HAP-1 (cell line): ENCODE results near the gene FAM110D.

Experiments
- DNase-seq, 2 experiments: peaks; one replicate each; pipeline ENCODE4 v3.0.0-alpha.2; 2016 to 2020; ENCODE audit warnings: low spot score in 2 of 2
- H3K27me3 ChIP-seq: fragments of 250-450 bp; sonication (Bioruptor Pico); 2 replicates; pipeline ENCODE4 v1.5.1; 2020; ENCODE audit warnings: low read depth, mild to moderate bottlenecking, moderate library complexity
- H3K36me3 ChIP-seq: fragments of 250-450 bp; sonication (Bioruptor Pico); replicated peaks from 2 replicates; pipeline ENCODE4 v1.5.1; 2020; ENCODE audit warnings: mild to moderate bottlenecking
- H3K4me1 ChIP-seq: fragments of 250-450 bp; sonication (Bioruptor Pico); 2 replicates; pipeline ENCODE4 v1.5.1; 2020; ENCODE audit warnings: mild to moderate bottlenecking
- H3K4me3 ChIP-seq: fragments of 250-450 bp; sonication (Bioruptor Pico); 2 replicates; pipeline ENCODE4 v1.5.1; 2020; ENCODE audit warnings: mild to moderate bottlenecking, moderate library complexity
- H3K9me3 ChIP-seq: fragments of 250-450 bp; sonication (Bioruptor Pico); 2 replicates; pipeline ENCODE4 v1.5.1; 2020; ENCODE audit warnings: mild to moderate bottlenecking, moderate library complexity
- in situ Hi-C: fragments of 300-500 bp; cut with MboI; formaldehyde crosslinking; loops from 3 replicates; pipeline ENCODE4 v1.14.3; 2020; ENCODE audit warnings: low sequenced_read_pairs, inconsistent platforms, mixed read lengths

Gene FAM110D

GRCh38 chr1:26124418-26125331, 34.2 kb upstream of the FAM110D start:
- Histone ChIP-seq H3K27me3 (no peaks in the 10 kb centered on the region), H3K4me1 (peaks cover 11% of the 10 kb centered on the region), H3K4me3 (no peak overlapping the region), H3K9me3 (no peaks in the 10 kb centered on the region), H3K36me3 (peaks cover 8% of the 10 kb centered on the region; the same call in 1 of the 2 replicates)
- DNase-seq, result no peak
- in situ Hi-C loops, result no loop called here

- in situ Hi-C loops, result no loop called here
- H3K4me1 ChIP-seq, result peaks cover 11% of the 10 kb centered on the region
- no peak for DNase-seq
These were observed 33.5 kb upstream of the FAM110D start for GRCh38 chr1:26125382-26125781.

GRCh38 chr1:26125946-26126320, 32.9 kb upstream of the FAM110D start:
- no peak overlapping the region for H3K4me3 ChIP-seq
- in situ Hi-C loops, result no loop called here

More at GRCh38 chr1:26125382-26125781, 33.5 kb upstream of the FAM110D start:
- Histone ChIP-seq H3K9me3 (no peaks in the 10 kb centered on the region), H3K27me3 (no peaks in the 10 kb centered on the region), H3K4me3 (no peak overlapping the region), H3K36me3 (0 out of 2 replicates have a peak, but pooled peaks cover 3% of the 10 kb centered on the region)

GRCh38 chr1:26126321-26127084, 32.4 kb upstream of the FAM110D start:
- Histone ChIP-seq H3K9me3 (no peaks in the 10 kb centered on the region), H3K36me3 (0 out of 2 replicates have a peak, but pooled peaks cover 3% of the 10 kb centered on the region), H3K4me1 (peaks cover 11% of the 10 kb centered on the region), H3K4me3 (no peak overlapping the region), H3K27me3 (no peaks in the 10 kb centered on the region)
- peak; percentile 26 to 51 for DNase-seq
- in situ Hi-C loops, result no loop called here

More at GRCh38 chr1:26125946-26126320, 32.9 kb upstream of the FAM110D start:
- H3K9me3 ChIP-seq, result no peaks in the 10 kb centered on the region
- DNase-seq, result no peak
- H3K27me3 ChIP-seq, result no peaks in the 10 kb centered on the region
- H3K36me3 ChIP-seq, result 0 out of 2 replicates have a peak, but pooled peaks cover 3% of the 10 kb centered on the region
- peaks cover 11% of the 10 kb centered on the region for H3K4me1 ChIP-seq

- no peaks in the 10 kb centered on the region for H3K9me3 ChIP-seq
- DNase-seq, result no peak
- in situ Hi-C loops, result no loop called here
- no peaks in the 10 kb centered on the region for H3K27me3 ChIP-seq
- H3K4me3 ChIP-seq, result no peak overlapping the region
- H3K4me1 ChIP-seq, result peaks cover 9% of the 10 kb centered on the region
- H3K36me3 ChIP-seq, result 0 out of 2 replicates have a peak, but pooled peaks cover 3% of the 10 kb centered on the region
These were observed 31.4 kb upstream of the FAM110D start for GRCh38 chr1:26127235-26128163.

- Histone ChIP-seq H3K4me3 (no peak overlapping the region), H3K36me3 (0 out of 2 replicates have a peak, but pooled peaks cover 3% of the 10 kb centered on the region), H3K27me3 (no peaks in the 10 kb centered on the region), H3K9me3 (no peaks in the 10 kb centered on the region), H3K4me1 (peaks cover 9% of the 10 kb centered on the region)
- no peak for DNase-seq
- in situ Hi-C loops, result no loop called here
These were observed 29.1 kb upstream of the FAM110D start for GRCh38 chr1:26129778-26130177.

- no peaks in the 10 kb centered on the region for H3K27me3 ChIP-seq
- peaks cover 9% of the 10 kb centered on the region for H3K4me1 ChIP-seq
- H3K9me3 ChIP-seq, result no peaks in the 10 kb centered on the region
- in situ Hi-C loops, result no loop called here
- no peak for DNase-seq
- H3K4me3 ChIP-seq, result no peak overlapping the region
- H3K36me3 ChIP-seq, result no peaks in the 10 kb centered on the region
These were observed 28.2 kb upstream of the FAM110D start for GRCh38 chr1:26130695-26131094.

- Histone ChIP-seq H3K4me1 (no peaks in the 10 kb centered on the region), H3K27me3 (no peaks in the 10 kb centered on the region), H3K36me3 (no peaks in the 10 kb centered on the region), H3K9me3 (no peaks in the 10 kb centered on the region), H3K4me3 (no peak overlapping the region)
- DNase-seq, result peak in 1 of 2 experiments; percentile 32
- in situ Hi-C loops, result no loop called here
These were observed 26.6 kb upstream of the FAM110D start for GRCh38 chr1:26132128-26132833.

GRCh38 chr1:26132834-26133167, 26.1 kb upstream of the FAM110D start:
- Histone ChIP-seq H3K9me3 (no peaks in the 10 kb centered on the region), H3K27me3 (no peaks in the 10 kb centered on the region), H3K36me3 (no peaks in the 10 kb centered on the region), H3K4me3 (no peak overlapping the region), H3K4me1 (no peaks in the 10 kb centered on the region)
- no peak for DNase-seq
- in situ Hi-C loops, result no loop called here

GRCh38 chr1:26134466-26134865, 24.4 kb upstream of the FAM110D start:
- in situ Hi-C loops, result no loop called here

GRCh38 chr1:26138974-26139558, 19.8 kb upstream of the FAM110D start:
- Histone ChIP-seq H3K27me3 (no peaks in the 10 kb centered on the region), H3K4me3 (no peak overlapping the region), H3K9me3 (no peaks in the 10 kb centered on the region), H3K36me3 (no peaks in the 10 kb centered on the region), H3K4me1 (no peaks in the 10 kb centered on the region)
- in situ Hi-C loops, result no loop called here
- DNase-seq, result no peak

More at GRCh38 chr1:26134466-26134865, 24.4 kb upstream of the FAM110D start:
- H3K27me3 ChIP-seq, result no peaks in the 10 kb centered on the region
- H3K4me1 ChIP-seq, result no peaks in the 10 kb centered on the region
- no peaks in the 10 kb centered on the region for H3K9me3 ChIP-seq
- no peak for DNase-seq
- H3K36me3 ChIP-seq, result no peaks in the 10 kb centered on the region
- H3K4me3 ChIP-seq, result no peak overlapping the region

- Histone ChIP-seq H3K9me3 (no peaks in the 10 kb centered on the region), H3K27me3 (no peaks in the 10 kb centered on the region), H3K4me3 (no peak overlapping the region), H3K4me1 (no peaks in the 10 kb centered on the region), H3K36me3 (no peaks in the 10 kb centered on the region)
- in situ Hi-C loops, result no loop called here
- DNase-seq, result no peak
These were observed 16.7 kb upstream of the FAM110D start for GRCh38 chr1:26142159-26142558.
